ENCODE results near the gene TMEM82. TPM values are rescaled to one million over a fixed set of nuclear protein-coding genes. Genes with fewer than 3 reads are reported as not detected.

Gene TMEM82
- total and polyA plus RNA-seq, 9 of the 15 experiments (the other 6 are each of a cell fraction or from before 2014, with no cell fraction given) = not detected

DNA sequence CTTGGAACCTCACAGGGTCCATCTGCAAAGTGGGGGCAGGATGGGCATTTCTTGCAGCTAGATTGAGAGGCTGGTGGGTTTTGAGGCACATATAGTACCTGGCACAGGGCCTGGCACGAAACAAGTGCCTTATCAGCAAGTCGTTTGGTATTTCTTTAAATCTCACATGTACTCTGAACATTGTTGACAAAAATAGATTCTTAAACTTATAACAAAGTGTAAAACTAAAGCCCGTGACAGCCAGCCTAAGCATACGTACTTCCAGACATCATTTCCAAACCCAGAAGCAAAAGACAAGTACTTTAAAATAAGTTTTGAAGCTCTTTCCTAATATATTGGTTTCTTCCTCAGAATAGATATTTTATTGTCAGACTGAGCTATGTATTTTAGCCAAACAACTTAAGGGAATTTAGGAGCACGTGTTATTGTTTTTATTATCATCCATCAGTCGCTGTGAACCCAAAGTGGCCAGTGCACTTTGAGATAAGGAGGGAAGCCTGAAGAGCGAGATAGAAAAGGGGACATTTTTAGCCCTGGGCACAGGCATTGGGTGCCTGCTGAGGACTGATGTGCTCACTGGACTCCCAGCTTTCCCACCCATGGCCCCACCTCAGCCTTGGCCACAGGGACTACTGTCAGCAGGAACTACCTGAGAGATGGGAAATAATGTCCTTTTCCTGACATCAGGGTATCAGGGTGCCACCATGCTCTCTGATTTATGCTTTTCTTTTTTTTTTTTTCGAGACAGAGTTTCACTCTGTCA is 19.2 kb downstream of the TMEM82 start (continued):
- TF ChIP-seq PCBP1 (IDR thresholded peaks at IDR 0.05; ENCODE audit: low read depth, low read length, poor library complexity, severe bottlenecking) (no peak), KLF16 (IDR thresholded peaks at IDR 0.05) (peak; percentile 48; the same call in 1 of the 2 replicates), CBFA2T2 (conservative IDR thresholded peaks at IDR 0.05) (peak; percentile 67), KDM1A (IDR thresholded peaks at IDR 0.05) (peak in 1 of 2 experiments; percentile 36; a peak in 1 of 4 replicates), NCOA6 (IDR thresholded peaks at IDR 0.05) (no peak), RCOR1 (IDR thresholded peaks at IDR 0.05; ENCODE audit: borderline replicate concordance in 1 of 2, low read depth in 2 of 2, low read length in 2 of 2) (peak in 1 of 2 experiments; percentile 42; a peak in 1 of 4 replicates)
- TF ChIP-seq, protein P1, sequence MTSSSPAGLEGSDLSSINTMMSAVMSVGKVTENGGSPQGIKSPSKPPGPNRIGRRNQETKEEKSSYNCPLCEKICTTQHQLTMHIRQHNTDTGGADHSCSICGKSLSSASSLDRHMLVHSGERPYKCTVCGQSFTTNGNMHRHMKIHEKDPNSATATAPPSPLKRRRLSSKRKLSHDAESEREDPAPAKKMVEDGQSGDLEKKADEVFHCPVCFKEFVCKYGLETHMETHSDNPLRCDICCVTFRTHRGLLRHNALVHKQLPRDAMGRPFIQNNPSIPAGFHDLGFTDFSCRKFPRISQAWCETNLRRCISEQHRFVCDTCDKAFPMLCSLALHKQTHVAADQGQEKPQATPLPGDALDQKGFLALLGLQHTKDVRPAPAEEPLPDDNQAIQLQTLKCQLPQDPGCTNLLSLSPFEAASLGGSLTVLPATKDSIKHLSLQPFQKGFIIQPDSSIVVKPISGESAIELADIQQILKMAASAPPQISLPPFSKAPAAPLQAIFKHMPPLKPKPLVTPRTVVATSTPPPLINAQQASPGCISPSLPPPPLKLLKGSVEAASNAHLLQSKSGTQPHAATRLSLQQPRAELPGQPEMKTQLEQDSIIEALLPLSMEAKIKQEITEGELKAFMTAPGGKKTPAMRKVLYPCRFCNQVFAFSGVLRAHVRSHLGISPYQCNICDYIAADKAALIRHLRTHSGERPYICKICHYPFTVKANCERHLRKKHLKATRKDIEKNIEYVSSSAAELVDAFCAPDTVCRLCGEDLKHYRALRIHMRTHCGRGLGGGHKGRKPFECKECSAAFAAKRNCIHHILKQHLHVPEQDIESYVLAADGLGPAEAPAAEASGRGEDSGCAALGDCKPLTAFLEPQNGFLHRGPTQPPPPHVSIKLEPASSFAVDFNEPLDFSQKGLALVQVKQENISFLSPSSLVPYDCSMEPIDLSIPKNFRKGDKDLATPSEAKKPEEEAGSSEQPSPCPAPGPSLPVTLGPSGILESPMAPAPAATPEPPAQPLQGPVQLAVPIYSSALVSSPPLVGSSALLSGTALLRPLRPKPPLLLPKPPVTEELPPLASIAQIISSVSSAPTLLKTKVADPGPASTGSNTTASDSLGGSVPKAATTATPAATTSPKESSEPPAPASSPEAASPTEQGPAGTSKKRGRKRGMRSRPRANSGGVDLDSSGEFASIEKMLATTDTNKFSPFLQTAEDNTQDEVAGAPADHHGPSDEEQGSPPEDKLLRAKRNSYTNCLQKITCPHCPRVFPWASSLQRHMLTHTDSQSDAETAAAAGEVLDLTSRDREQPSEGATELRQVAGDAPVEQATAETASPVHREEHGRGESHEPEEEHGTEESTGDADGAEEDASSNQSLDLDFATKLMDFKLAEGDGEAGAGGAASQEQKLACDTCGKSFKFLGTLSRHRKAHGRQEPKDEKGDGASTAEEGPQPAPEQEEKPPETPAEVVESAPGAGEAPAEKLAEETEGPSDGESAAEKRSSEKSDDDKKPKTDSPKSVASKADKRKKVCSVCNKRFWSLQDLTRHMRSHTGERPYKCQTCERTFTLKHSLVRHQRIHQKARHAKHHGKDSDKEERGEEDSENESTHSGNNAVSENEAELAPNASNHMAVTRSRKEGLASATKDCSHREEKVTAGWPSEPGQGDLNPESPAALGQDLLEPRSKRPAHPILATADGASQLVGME (CRISPR knock-in tag; IDR thresholded peaks at IDR 0.05) = no peak
